Measurements from ENCODE around the gene CYB561D1. TPM values are rescaled to one million over a fixed set of nuclear protein-coding genes. Genes with fewer than 3 reads are reported as not detected.
A peak's percentile ranks its signal among the peaks of the same experiment; 100 is the strongest.

Gene CYB561D1
- total and polyA plus RNA-seq, 9 of the 15 experiments (the other 6 are each of a cell fraction or from before 2014, with no cell fraction given), result 0.71 to 7.2 (median 3.5) TPM

DNA sequence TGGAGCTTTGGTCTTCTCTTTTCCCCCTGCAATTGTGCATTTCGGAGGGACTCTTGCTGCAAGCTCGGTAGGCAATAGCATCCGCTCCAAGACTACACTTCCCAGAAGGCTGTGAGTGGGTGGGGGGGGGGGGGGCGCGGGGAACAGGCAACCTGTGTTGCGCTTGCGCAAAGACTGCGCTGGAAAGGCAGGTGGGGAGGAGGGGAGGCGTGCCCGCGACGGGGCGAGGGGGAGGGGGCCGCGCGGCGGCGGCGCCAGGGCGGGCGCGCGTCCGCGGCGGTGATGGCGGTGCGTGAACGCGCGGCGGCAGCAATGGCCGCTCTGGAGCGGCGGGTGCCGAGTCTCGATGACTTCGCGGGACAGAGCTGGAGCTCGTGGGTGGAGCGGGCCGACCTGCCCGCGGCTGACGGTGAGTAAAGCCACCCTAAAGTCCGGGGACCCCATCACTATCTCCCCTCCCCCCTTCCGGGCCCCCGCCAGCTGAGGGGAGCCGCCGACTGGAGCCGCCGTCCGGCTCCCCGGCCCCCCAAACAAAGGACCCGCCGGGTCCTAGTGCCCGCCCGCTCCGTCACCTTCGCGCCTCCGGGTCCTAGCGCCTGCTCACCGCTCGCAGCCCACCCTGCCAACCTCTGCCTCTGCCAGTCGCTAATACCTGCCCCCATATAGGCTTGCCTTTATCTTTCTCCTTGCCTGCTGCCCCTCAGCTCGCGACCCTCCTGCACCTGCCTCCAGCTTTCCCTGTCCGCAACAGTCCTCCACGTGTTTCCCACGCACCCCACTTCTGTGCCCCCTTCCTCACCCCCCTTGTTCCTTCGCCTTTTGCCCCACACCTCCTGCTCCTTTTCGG, 10.0 kb upstream of the CYB561D1 start, which contains the start of gene ATXN7L2 (continued):
- TF ChIP-seq SMARCB1 (IDR thresholded peaks at IDR 0.05; ENCODE audit: insufficient read length, low read depth) (no peak), ZNF76 (CRISPR knock-in tag; IDR thresholded peaks at IDR 0.05; ENCODE audit: borderline replicate concordance) (peak; percentile 40; the same call in 1 of the 2 replicates), PTRF (tag; IDR thresholded peaks at IDR 0.05) (no peak), ZNF766 (CRISPR knock-in tag; conservative IDR thresholded peaks at IDR 0.05) (peak; percentile 96), ZNF655 (CRISPR knock-in tag; IDR thresholded peaks at IDR 0.05) (no peak), PURB (CRISPR knock-in tag; IDR thresholded peaks at IDR 0.05; ENCODE audit: low read depth) (no peak), CTCFL (IDR thresholded peaks at IDR 0.05; ENCODE audit: borderline replicate concordance, insufficient read depth, low read depth, low read length, poor library complexity, severe bottlenecking) (no peak), ZNF384 (IDR thresholded peaks at IDR 0.05; ENCODE audit: low read depth, low read length) (no peak), SNIP1 (IDR thresholded peaks at IDR 0.05; ENCODE audit: low read depth) (no peak), E4F1 (CRISPR knock-in tag; IDR thresholded peaks at IDR 0.05; ENCODE audit: borderline replicate concordance) (no peak), TCF7L2 (IDR thresholded peaks at IDR 0.05; ENCODE audit: low read depth, low read length) (no peak), ATF3 (IDR thresholded peaks at IDR 0.05) (no peak; the same call in 1 of the 2 replicates), ATF3 (CRISPR knock-in tag; conservative IDR thresholded peaks at IDR 0.05) (no peak), SAFB (IDR thresholded peaks at IDR 0.05; ENCODE audit: borderline replicate concordance, low read depth, low read length) (0 out of 2 replicates have a peak, but pooled peaks have one; percentile 38), CBX8 (IDR thresholded peaks at IDR 0.05; ENCODE audit: borderline replicate concordance, extremely low read depth, low read depth, low read length, poor library complexity, severe bottlenecking) (no peak), KLF16 (IDR thresholded peaks at IDR 0.05) (no peak), EZH2 (IDR thresholded peaks at IDR 0.05; ENCODE audit: borderline replicate concordance, low read depth, low read length) (no peak), MTA2 (IDR thresholded peaks at IDR 0.05; ENCODE audit: low read depth) (no peak; the same call in 1 of the 2 replicates), BRF1 (IDR thresholded peaks at IDR 0.05; ENCODE audit: borderline replicate concordance, extremely low read depth, insufficient read length) (no peak), ETV5 (CRISPR knock-in tag; IDR thresholded peaks at IDR 0.05; ENCODE audit: low read depth) (peak; percentile 63; the same call in 1 of the 2 replicates)

Data from K562 (cell line).